Measurements from ENCODE around the gene DVL3. TPM values are rescaled to one million over a fixed set of nuclear protein-coding genes. Genes with fewer than 3 reads are reported as not detected.
A peak's percentile ranks its signal among the peaks of the same experiment; 100 is the strongest.

The DVL3 gene
- total RNA-seq, 3 donors from 2014 or later, result 63.3 to 104 (median 69.1) TPM

DNA sequence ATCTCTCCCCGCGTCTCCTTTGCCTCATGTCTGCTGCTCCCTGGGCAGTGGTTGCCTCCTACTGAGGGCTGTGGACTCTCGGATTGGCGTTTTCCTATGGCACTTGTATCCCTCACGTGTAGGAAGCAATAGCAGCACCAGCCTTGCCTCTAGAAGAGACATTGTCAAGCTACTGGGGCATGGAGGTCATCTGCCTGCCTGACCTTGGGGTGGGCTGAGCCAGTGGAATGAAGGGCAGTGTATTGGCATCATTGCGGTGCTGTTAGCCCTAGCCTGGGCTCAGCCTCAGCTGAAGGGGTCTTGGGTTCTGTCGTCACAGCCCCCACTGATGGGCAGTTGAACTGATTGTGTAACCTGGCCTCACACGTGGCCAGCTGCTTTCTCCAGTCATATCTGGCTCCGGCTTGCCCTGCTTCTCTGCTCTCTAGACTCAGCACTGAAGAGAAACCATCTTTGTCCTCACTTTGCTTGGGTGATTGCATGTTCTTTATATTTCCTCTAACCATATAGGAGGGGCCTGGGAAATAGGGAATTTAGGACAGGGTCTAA, 38.9 kb downstream of the DVL3 start:
- no peaks in the 10 kb centered on the region for H3K9me3 ChIP-seq
- TF ChIP-seq, protein P1, sequence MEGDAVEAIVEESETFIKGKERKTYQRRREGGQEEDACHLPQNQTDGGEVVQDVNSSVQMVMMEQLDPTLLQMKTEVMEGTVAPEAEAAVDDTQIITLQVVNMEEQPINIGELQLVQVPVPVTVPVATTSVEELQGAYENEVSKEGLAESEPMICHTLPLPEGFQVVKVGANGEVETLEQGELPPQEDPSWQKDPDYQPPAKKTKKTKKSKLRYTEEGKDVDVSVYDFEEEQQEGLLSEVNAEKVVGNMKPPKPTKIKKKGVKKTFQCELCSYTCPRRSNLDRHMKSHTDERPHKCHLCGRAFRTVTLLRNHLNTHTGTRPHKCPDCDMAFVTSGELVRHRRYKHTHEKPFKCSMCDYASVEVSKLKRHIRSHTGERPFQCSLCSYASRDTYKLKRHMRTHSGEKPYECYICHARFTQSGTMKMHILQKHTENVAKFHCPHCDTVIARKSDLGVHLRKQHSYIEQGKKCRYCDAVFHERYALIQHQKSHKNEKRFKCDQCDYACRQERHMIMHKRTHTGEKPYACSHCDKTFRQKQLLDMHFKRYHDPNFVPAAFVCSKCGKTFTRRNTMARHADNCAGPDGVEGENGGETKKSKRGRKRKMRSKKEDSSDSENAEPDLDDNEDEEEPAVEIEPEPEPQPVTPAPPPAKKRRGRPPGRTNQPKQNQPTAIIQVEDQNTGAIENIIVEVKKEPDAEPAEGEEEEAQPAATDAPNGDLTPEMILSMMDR (IDR thresholded peaks at IDR 0.05), result no peak
- H3K36me3 ChIP-seq (ENCODE audit: low read depth), result no peaks in the 10 kb centered on the region
- no peak overlapping the region for H3K4me3 ChIP-seq
- intact Hi-C loops (cut with DNase I, micrococcal nuclease), result no loop called here
- DNase-seq, result no peak
- no peaks in the 10 kb centered on the region for H3K4me1 ChIP-seq (ENCODE audit: low read depth)
- no peak for ATAC-seq

DNA sequence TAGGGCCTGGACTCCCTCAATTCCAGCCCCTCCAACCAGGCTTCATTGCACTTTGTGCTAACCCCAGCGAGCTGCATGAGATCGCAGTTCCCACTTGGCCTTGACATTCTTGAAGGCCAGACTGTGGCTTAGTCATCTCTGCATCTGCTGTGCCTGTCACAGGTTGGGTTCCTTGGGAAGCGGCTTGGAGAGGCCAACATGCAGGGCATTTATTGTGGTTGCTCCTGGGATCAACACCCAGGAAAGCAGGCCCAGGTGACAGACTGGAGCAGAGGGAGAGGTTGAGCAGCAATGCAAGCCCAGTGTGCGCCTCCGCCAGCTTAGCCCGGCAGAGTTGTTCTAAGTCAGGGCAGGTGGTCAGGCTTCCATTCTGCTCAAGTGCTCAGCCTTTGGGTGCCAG, 41.4 kb downstream of the DVL3 start:
- TF ChIP-seq, protein P1 (IDR thresholded peaks at IDR 0.05), result no peak
- intact Hi-C loops (cut with DNase I, micrococcal nuclease), result no loop called here
- ATAC-seq, result peak; percentile 7
- Histone ChIP-seq H3K36me3 (ENCODE audit: low read depth) (no peaks in the 10 kb centered on the region), H3K4me3 (no peak overlapping the region), H3K9me3 (no peaks in the 10 kb centered on the region), H3K4me1 (ENCODE audit: low read depth) (no peaks in the 10 kb centered on the region)
- DNase-seq, result no peak

DNA sequence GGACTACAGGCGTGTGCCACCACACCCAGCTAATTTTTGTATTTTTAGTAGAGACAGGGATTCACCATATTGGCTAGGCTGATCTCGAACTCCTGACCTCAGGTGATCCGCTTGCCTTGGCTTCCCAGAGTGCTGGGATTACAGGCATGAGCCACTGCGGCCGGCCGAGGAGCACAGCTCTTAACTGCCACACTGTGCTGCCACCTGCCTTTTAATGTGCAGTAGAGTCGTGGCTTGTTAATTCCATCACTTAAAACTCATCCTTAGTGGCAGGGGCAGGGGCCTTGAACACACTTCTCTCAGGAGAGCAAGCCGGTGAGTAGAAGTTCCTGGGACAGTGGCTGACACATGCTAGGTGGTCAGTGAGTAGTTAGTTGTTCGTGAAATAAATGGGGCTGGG, 43.3 kb downstream of the DVL3 start:
- Histone ChIP-seq H3K36me3 (ENCODE audit: low read depth) (no peaks in the 10 kb centered on the region), H3K4me3 (no peak overlapping the region), H3K4me1 (ENCODE audit: low read depth) (no peaks in the 10 kb centered on the region), H3K9me3 (no peaks in the 10 kb centered on the region)
- ATAC-seq (no peak), DNase-seq (no peak)
- TF ChIP-seq, protein P1 (IDR thresholded peaks at IDR 0.05), result no peak
- intact Hi-C loops (cut with DNase I, micrococcal nuclease), result no loop called here

DNA sequence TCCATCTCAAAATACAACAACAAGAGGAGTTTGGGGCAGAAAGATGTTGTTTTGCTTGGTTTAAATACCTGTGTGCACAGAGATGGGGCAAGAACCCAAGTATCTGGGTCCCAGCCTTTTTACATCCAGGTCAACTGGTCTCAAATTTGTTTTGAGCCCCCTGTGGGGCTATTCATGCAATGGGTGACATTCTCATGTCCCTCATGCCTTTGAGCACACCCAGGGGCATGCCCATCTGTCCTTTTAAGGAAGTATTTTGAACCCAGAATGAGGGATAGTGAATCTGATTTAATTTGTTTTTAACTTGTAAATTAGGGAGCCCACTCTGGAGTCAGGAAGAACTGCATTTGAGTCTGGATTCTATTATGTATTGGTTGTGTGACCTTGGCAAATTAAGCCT, 45.6 kb downstream of the DVL3 start:
- Histone ChIP-seq H3K9me3 (no peaks in the 10 kb centered on the region), H3K36me3 (ENCODE audit: low read depth) (no peaks in the 10 kb centered on the region), H3K4me3 (no peak overlapping the region), H3K4me1 (ENCODE audit: low read depth) (no peaks in the 10 kb centered on the region)
- TF ChIP-seq, protein P1 (IDR thresholded peaks at IDR 0.05), result no peak
- DNase-seq (no peak), ATAC-seq (no peak)
- intact Hi-C loops (cut with DNase I, micrococcal nuclease), result no loop called here

DNA sequence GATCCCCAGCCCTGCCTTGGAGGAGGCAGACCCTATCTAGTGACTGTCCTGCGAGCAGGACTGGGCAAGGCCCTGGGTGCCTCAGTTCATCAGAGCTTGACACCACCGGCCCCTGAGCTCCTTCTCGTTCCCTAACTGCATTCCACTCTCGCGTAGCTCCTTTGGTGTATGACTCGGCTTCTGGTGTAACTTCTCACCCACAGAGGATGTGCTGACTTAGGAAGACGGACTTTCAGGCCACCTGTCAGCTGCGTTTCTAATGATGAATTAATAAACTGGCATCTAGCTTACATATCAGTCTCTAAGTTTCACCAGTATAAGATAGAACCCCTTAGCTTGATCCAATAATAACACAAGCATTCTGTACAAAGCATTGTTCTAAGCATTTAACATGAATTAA, 48.3 kb downstream of the DVL3 start:
- H3K4me3 ChIP-seq, result no peak overlapping the region
- ATAC-seq (no peak), DNase-seq (no peak)
- intact Hi-C loops (cut with DNase I, micrococcal nuclease), result no loop called here
- no peaks in the 10 kb centered on the region for H3K4me1 ChIP-seq (ENCODE audit: low read depth)
- no peaks in the 10 kb centered on the region for H3K36me3 ChIP-seq (ENCODE audit: low read depth)
- TF ChIP-seq, protein P1 (IDR thresholded peaks at IDR 0.05), result no peak
- no peaks in the 10 kb centered on the region for H3K9me3 ChIP-seq
